SU-DHL-6 (cell line): ENCODE results near the gene PSMC3IP.

Experiments used
- EZH2phosphoT487 ChIP-seq: fragments of 200-600 bp; sonication (generic), shearing (Covaris generic); conservative IDR thresholded peaks from 2 replicates; pipeline ENCODE4 v1.6.1; 2018; ENCODE audit warnings: mild to moderate bottlenecking, antibody characterized with exemption, low read length, moderate library complexity, mixed read lengths
- TF ChIP-seq, protein P1 (sequence below): fragments of 200-600 bp; sonication (generic); IDR thresholded peaks from one replicate; pipeline ENCODE4 v1.5.1; 2017; ENCODE audit warnings: antibody characterized with exemption, mild to moderate bottlenecking, low read length, moderate library complexity; ENCODE audit not compliant: insufficient read depth, poor library complexity, severe bottlenecking

DNA sequence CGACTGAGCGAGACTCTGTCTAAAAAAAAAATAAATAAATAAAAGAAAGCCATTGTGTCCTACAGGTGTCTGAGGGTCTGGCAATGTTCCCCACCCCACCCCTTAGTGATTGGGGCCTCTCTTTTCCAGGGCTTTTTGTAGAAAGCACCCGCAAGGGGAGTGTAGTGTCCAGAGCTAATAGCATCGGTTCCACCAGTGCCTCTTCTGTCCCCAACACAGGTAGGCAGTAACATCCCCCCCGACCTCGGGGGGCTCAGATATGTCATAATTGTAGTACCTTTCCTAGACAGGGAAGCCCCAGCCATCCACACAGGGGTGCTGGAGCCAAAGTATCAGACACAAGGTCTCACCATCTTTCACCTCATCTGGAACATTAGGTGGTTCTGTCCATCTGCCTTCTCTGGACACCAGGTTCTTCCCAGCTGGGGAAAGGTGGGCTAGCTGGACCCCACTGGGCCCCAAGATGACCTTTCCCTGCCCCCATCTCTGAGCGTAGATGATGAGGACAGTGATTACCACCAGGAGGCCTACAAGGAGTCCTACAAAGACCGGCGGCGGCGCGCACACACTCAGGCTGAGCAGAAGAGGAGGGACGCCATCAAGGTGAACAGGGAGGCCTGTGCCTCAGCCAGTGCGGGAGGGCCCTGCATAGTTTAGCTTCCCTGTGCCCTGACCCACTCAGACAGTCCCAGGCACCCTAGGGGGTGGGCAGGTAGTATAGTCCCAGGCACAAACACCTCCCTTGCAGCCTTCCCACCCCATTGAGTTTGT is 9.0 kb downstream of the PSMC3IP start:
- TF ChIP-seq, protein P1, sequence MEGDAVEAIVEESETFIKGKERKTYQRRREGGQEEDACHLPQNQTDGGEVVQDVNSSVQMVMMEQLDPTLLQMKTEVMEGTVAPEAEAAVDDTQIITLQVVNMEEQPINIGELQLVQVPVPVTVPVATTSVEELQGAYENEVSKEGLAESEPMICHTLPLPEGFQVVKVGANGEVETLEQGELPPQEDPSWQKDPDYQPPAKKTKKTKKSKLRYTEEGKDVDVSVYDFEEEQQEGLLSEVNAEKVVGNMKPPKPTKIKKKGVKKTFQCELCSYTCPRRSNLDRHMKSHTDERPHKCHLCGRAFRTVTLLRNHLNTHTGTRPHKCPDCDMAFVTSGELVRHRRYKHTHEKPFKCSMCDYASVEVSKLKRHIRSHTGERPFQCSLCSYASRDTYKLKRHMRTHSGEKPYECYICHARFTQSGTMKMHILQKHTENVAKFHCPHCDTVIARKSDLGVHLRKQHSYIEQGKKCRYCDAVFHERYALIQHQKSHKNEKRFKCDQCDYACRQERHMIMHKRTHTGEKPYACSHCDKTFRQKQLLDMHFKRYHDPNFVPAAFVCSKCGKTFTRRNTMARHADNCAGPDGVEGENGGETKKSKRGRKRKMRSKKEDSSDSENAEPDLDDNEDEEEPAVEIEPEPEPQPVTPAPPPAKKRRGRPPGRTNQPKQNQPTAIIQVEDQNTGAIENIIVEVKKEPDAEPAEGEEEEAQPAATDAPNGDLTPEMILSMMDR, result no peak
- no peak for TF ChIP-seq EZH2phosphoT487
